Fibroblast of lung (primary cell): ENCODE measurements around the gene CBLC. TPM values are rescaled to one million over a fixed set of nuclear protein-coding genes. Genes with fewer than 3 reads are reported as not detected.
A peak's percentile ranks its signal among the peaks of the same experiment; 100 is the strongest.

Source experiments
- DNase-seq, 2 donors: peaks; one replicate each; pipeline versions ENCODE4 v3.0.0 to v3.0.0-alpha.2; 2010; ENCODE audit warnings: low read depth in 2 of 2
- H2AFZ ChIP-seq: 2 replicates; pipeline ENCODE4 v1.5.1; 2012; ENCODE audit warnings: low read length, control low read depth, inconsistent platforms
- H3K27ac ChIP-seq: 2 replicates; pipeline ENCODE4 v1.5.1; 2011; ENCODE audit warnings: low read length, control low read depth; ENCODE audit not compliant: insufficient read depth
- H3K27me3 ChIP-seq: 2 replicates; pipeline ENCODE4 v1.5.1; 2011; ENCODE audit warnings: mild to moderate bottlenecking, low read length; ENCODE audit not compliant: control insufficient read depth, insufficient read depth
- H3K36me3 ChIP-seq: 2 replicates; pipeline ENCODE4 v1.5.1; 2011; ENCODE audit warnings: low read length; ENCODE audit not compliant: control insufficient read depth, insufficient read depth
- H3K4me1 ChIP-seq: 2 replicates; pipeline ENCODE4 v1.5.1; 2011; ENCODE audit warnings: low read length; ENCODE audit not compliant: control insufficient read depth, insufficient read depth; ENCODE audit errors: extremely low read depth
- H3K4me2 ChIP-seq: 2 replicates; pipeline ENCODE4 v1.5.1; 2011; ENCODE audit warnings: low read length, control low read depth; ENCODE audit not compliant: insufficient read depth; ENCODE audit errors: extremely low read depth
- H3K4me3 ChIP-seq, 4 experiments: fragments of 200-600 bp in 1 of 4; sonication (generic) in 1 of 4; replicated peaks in 1 of 4; 2 replicates each; pipeline ENCODE4 v1.5.1; 2011 to 2016; ENCODE audit warnings: low read length in 4 of 4, low read depth in 3 of 4, mild to moderate bottlenecking in 3 of 4, control low read depth in 2 of 4, inconsistent platforms in 1 of 4, mixed read lengths in 1 of 4; ENCODE audit not compliant: insufficient read depth in 1 of 4; ENCODE audit errors: control extremely low read depth in 1 of 4
- H3K79me2 ChIP-seq: 2 replicates; pipeline ENCODE4 v1.5.1; 2012; ENCODE audit warnings: mild to moderate bottlenecking, low read length, inconsistent platforms; ENCODE audit not compliant: control insufficient read depth, insufficient read depth
- H3K9ac ChIP-seq: 2 replicates; pipeline ENCODE4 v1.5.1; 2011; ENCODE audit warnings: mild to moderate bottlenecking, low read length, control low read depth; ENCODE audit not compliant: insufficient read depth
- H3K9me3 ChIP-seq: 2 replicates; pipeline ENCODE4 v1.5.1; 2012; ENCODE audit warnings: low read depth, low read length; ENCODE audit not compliant: control insufficient read depth, insufficient read depth
- H4K20me1 ChIP-seq: 2 replicates; pipeline ENCODE4 v1.5.1; 2011; ENCODE audit warnings: low read length; ENCODE audit not compliant: control insufficient read depth, insufficient read depth; ENCODE audit errors: extremely low read depth
- EZH2 ChIP-seq: IDR thresholded peaks from 2 replicates; pipeline ENCODE4 v1.5.1; 2012; ENCODE audit warnings: low read length, control low read depth, mild to moderate bottlenecking; ENCODE audit errors: missing control alignments
- polyA plus RNA-seq, 2 donors: library from polyadenylated mRNA; depleted of rRNA in 1 of 2; stranded (reverse) in 1 of 2; unstranded in 1 of 2; fragments of >200 nt; gene quantifications; 2 replicates each; pipeline ENCODE4 v1.2.1, GENCODE V29; 2011 to 2012; ENCODE audit warnings: missing spikeins in 1 of 2
- total RNA-seq: library from RNA; depleted of rRNA; stranded (reverse); fragments of >200 nt; gene quantifications from 2 replicates; pipeline ENCODE4 v1.2.1, GENCODE V29; 2014
- TF ChIP-seq, protein P1 (sequence below), 2 donors: IDR thresholded peaks in 1 of 2; conservative IDR thresholded peaks in 1 of 2; 1 replicate in 1 of 2; 2 replicates in 1 of 2; pipeline ENCODE4 v1.5.1; 2011 to 2012; ENCODE audit warnings: low read length in 2 of 2, control low read depth in 1 of 2, inconsistent platforms in 1 of 2, low read depth in 1 of 2, mild to moderate bottlenecking in 1 of 2

CBLC gene
- total and polyA plus RNA-seq, 2 donors (not counting 1 experiment from before 2014, with no cell fraction given): 0.33 TPM; not detected in 1

DNA sequence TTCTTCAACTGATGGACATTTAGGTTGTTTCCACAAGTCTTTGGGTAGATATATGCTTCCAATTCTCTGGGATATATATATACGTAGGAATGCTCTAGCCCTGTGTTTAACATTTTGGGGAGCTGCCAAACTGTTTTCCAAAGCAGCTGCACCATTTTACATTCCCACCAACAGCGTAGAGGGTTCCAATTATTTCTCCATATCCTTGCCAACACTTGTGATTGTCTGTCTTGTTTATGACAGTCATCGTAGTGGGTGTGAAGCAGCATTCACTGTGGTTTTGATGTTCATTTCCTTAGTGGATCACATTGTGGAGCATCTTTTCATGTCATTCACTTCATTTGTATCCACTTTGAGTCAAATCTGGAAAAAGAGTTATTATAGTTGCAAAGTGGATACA, 4.7 kb upstream of the CBLC start:
- H3K9ac ChIP-seq: no peak overlapping the region
- peak; percentile 34 to 74 for DNase-seq
- no peaks in the 10 kb centered on the region for H3K27me3 ChIP-seq
- no peak overlapping the region for H2AFZ ChIP-seq
- peaks cover 13% of the 10 kb centered on the region for H3K4me1 ChIP-seq
- TF ChIP-seq, protein P1, sequence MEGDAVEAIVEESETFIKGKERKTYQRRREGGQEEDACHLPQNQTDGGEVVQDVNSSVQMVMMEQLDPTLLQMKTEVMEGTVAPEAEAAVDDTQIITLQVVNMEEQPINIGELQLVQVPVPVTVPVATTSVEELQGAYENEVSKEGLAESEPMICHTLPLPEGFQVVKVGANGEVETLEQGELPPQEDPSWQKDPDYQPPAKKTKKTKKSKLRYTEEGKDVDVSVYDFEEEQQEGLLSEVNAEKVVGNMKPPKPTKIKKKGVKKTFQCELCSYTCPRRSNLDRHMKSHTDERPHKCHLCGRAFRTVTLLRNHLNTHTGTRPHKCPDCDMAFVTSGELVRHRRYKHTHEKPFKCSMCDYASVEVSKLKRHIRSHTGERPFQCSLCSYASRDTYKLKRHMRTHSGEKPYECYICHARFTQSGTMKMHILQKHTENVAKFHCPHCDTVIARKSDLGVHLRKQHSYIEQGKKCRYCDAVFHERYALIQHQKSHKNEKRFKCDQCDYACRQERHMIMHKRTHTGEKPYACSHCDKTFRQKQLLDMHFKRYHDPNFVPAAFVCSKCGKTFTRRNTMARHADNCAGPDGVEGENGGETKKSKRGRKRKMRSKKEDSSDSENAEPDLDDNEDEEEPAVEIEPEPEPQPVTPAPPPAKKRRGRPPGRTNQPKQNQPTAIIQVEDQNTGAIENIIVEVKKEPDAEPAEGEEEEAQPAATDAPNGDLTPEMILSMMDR (conservative IDR thresholded peaks at IDR 0.05 in 1 of 2, IDR thresholded peaks at IDR 0.05 in 1 of 2; ENCODE audit: low read depth in 1 of 2, low read length in 2 of 2): no peak
- TF ChIP-seq EZH2: no peak
- H3K4me3 ChIP-seq: no peak overlapping the region
- H3K9me3 ChIP-seq: no peaks in the 10 kb centered on the region
- H3K79me2 ChIP-seq: no peaks in the 10 kb centered on the region
- no peak overlapping the region for H3K27ac ChIP-seq
- H3K36me3 ChIP-seq: no peaks in the 10 kb centered on the region
- H3K4me2 ChIP-seq: no peak overlapping the region
- no peaks in the 10 kb centered on the region for H4K20me1 ChIP-seq

DNA sequence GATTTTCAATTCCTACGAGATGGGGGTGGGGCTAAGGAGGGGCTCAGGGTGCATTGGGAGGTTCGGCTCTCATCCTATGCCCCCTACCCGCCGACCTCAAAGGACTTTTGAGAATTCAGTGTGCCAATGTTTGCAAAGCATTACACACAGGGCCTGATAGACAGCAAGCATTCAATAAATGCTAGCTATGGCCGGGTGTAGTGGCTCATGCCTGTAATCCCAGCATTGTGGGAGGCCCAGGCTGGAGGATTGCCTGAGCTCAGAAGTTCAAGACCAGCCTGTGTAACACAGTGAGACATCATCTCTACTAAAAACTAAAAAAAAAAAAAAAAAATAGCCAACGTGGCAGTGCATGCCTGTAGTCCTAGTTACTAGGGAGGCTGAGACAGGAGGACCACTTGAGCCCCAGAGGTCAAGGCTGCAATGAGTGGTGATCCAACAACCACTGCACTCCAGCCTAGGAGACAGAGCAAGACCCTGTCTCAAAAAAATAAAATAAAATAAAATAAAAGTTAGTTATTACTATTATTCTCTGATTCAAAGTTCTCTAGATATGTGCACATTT, 1.9 kb upstream of the CBLC start:
- TF ChIP-seq EZH2: no peak
- TF ChIP-seq, protein P1 (conservative IDR thresholded peaks at IDR 0.05 in 1 of 2, IDR thresholded peaks at IDR 0.05 in 1 of 2; ENCODE audit: low read depth in 1 of 2, low read length in 2 of 2): no peak
- no peak for DNase-seq
- no peaks in the 10 kb centered on the region for H3K36me3 ChIP-seq
- no peak overlapping the region for H3K27ac ChIP-seq
- H4K20me1 ChIP-seq: no peaks in the 10 kb centered on the region
- H3K4me2 ChIP-seq: no peak overlapping the region
- no peak overlapping the region for H3K9ac ChIP-seq
- H3K4me1 ChIP-seq: peaks cover 13% of the 10 kb centered on the region
- H3K27me3 ChIP-seq: no peaks in the 10 kb centered on the region
- no peaks in the 10 kb centered on the region for H3K9me3 ChIP-seq
- H3K4me3 ChIP-seq: no peak overlapping the region
- no peaks in the 10 kb centered on the region for H3K79me2 ChIP-seq
- no peak overlapping the region for H2AFZ ChIP-seq

DNA sequence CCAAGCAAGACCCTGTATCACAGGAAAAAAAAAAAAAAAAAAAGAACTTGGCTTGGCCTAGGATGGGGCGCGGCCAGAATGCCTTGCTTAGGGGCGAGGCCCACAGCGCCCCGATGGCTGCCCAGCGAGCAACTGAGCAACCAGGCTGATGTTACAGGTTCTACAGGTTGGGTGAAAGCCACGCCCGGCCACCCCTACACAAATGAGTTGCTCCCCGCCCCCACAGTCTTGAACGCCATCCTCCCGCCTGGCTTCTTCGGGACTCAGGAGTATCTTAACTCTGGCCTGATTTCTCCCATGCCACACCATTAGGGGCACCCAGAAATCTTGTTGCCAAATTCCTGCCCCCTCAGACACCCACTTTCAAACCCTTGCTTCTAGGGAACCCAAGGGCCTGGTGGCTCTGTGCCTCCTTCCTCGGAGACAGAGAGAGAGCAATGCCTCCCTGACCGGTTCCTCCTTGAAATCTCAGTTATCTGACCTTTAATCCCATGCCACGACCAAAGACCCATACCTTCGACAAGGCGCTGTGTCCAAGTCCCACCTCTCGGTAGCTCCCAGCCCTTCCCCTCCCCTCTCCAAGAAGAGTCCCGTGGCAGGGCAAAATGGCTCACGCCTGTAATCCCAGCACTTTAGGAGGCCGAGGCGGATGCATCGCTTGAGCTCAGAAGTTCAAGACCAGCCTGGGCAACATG, 1.1 kb upstream of the CBLC start:
- no peak for TF ChIP-seq EZH2
- TF ChIP-seq, protein P1 (conservative IDR thresholded peaks at IDR 0.05 in 1 of 2, IDR thresholded peaks at IDR 0.05 in 1 of 2; ENCODE audit: low read depth in 1 of 2, low read length in 2 of 2): no peak
- no peak overlapping the region for H3K4me3 ChIP-seq
- H3K79me2 ChIP-seq: no peaks in the 10 kb centered on the region
- no peaks in the 10 kb centered on the region for H3K27me3 ChIP-seq
- H3K9ac ChIP-seq: no peak overlapping the region
- H3K4me1 ChIP-seq: peaks cover 13% of the 10 kb centered on the region
- no peaks in the 10 kb centered on the region for H4K20me1 ChIP-seq
- DNase-seq: no peak
- no peaks in the 10 kb centered on the region for H3K9me3 ChIP-seq
- no peaks in the 10 kb centered on the region for H3K36me3 ChIP-seq
- no peak overlapping the region for H3K27ac ChIP-seq
- H3K4me2 ChIP-seq: no peak overlapping the region
- no peak overlapping the region for H2AFZ ChIP-seq
